ENCODE data around the gene UTP14C.

Gene UTP14C

DNA sequence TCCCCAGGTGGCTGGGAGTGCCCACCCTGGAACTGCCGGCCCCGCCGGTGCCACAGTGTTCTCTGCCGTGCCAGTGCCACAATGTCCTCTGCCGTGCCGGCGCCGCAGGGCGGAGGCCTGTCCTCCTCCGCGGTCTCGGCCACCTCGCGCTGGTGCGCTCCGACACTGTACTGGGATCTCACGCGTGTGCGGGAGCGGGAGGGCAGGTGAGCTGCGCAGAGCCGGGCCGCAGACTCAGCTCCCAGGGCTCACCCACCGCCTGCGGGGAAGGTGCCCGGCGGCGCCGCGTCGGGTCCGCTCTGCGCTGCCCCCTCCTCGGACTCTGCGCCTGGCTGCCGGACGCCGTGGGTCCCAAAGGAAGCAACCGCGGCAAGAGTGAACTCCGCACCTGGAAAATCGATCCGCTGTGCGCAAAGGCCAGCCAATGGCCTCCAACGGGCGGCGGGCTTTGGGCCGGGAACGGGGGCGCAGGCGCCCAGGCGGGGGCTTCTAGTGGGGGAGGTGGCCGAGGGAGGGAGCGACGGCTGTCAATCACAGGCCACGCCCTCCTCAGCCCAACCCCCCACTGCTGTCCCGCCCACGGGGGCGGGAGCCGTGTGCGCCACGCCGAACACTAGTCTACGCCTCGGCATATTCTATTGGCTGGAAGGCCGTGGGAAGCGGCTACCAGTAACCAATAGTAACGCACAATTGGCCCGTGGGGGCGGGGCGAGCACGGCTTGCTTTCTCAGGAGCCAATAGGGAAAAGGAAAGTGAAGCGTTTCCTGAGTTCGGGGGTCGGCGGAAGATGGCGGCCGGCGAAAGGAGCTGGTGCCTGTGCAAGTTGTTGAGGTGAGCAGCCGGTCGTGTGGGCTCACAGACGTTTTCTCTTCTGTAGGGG lies 12.6 kb upstream of the UTP14C start, which contains the start of gene ALG11:
Gene ALG11, plus strand, starts transcription at position 767 of the 880 bp plus-strand sequence. Its CDS starts 21 bp downstream, at position 788.
- no peak for TF ChIP-seq CTCF (IDR thresholded peaks at IDR 0.05; ENCODE audit: control insufficient read depth, extremely low read depth, insufficient read depth)
- DNase-seq (ENCODE audit: low read depth), result peak; percentile 90
- peak within 1 kb of the TSS; percentile 65 for H3K4me3 ChIP-seq (ENCODE audit: low read depth, low read length)

DNA sequence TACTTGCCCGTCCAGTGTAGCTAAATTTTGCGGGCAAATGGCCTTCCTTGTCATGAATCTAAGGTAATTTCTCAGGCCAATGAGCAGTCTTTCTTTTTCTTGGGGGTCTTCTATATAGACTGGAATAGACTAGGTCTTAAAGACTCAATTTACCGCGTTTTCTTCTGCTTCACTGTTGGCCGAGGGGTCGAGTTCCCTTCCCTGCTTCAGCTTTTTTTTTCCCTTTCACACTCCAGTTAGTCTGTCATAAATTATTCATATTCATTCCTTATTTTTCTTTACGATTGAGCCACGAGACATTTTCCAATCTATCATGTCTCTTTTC lies 12.0 kb upstream of the UTP14C start:
- DNase-seq (ENCODE audit: low read depth), result no peak
- peak overlapping the region; percentile 65 for H3K4me3 ChIP-seq (ENCODE audit: low read depth, low read length)
- no peak for TF ChIP-seq CTCF (IDR thresholded peaks at IDR 0.05; ENCODE audit: control insufficient read depth, extremely low read depth, insufficient read depth)

DNA sequence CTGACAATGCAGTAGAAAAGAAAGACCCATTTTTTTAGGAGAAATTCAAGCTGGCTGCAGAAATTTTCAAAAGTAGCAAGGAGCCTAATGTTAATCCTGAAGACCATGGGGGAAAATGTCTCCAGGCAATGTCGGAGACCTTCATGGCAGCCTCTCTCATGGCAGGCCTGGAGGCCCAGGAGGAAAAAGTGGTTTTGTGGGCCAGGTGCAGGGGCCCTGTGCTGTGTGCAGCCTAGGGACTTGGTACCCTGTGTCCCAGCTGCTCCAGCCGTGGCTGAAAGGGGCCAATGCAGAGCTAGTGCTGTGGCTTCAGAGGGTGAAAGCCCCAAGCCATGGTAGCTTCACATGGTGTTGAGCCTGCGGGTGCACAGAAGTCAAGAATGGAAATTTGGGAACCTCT lies 8.2 kb upstream of the UTP14C start:
- no peak for DNase-seq (ENCODE audit: low read depth)
- no peak for TF ChIP-seq CTCF (IDR thresholded peaks at IDR 0.05; ENCODE audit: control insufficient read depth, extremely low read depth, insufficient read depth)

GRCh38 chr13:52020191-52020590 lies 4.3 kb upstream of the UTP14C start:
- TF ChIP-seq CTCF (IDR thresholded peaks at IDR 0.05; ENCODE audit: control insufficient read depth, extremely low read depth, insufficient read depth), result no peak
- H3K4me3 ChIP-seq (ENCODE audit: low read depth, low read length), result no peak overlapping the region
- no peak for DNase-seq (ENCODE audit: low read depth)

More for the DNA sequence above, 8.2 kb upstream of the UTP14C start:
- no peak overlapping the region for H3K4me3 ChIP-seq (ENCODE audit: low read depth, low read length)

GRCh38 chr13:52022356-52022755 lies 2.1 kb upstream of the UTP14C start:
- H3K4me3 ChIP-seq (ENCODE audit: low read depth, low read length), result no peak overlapping the region
- TF ChIP-seq CTCF (IDR thresholded peaks at IDR 0.05; ENCODE audit: control insufficient read depth, extremely low read depth, insufficient read depth), result no peak
- no peak for DNase-seq (ENCODE audit: low read depth)

DNA sequence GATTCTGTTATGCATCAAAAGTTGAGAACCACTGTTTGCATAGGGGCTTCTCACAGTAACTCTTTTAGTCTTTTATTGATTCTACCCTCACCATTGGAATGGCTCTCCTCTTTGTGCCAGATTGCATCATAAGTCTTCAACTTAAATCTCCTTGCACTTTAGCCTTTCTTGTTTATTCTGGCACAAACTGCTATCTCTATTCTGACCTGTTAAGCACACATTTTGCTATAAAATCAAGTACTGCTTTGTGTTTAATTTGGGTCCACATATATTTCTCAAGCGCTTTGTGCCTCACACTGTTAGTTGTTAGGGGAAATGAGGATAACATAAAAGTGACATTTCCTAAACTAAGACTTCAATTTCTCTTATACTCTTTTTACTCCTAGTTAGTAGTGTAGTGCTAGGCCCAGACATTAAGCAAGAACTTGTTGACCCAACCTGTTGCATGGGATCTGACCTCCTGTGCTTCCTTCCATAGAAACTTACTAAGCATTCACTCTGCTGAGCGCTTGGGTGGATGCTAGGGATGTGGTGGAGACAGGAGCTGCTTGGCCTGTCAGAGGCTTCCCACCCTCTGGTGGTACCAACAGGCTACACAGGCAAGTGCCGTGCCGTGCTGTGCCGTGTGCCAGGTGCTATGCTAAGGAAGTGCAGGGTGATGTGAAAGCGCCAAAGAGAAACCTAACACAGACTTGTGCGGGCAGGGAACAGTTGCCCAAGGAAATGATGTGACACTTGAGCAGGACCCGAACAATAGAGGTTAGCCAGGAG lies 1.2 kb downstream of the UTP14C start:
- no peak overlapping the region for H3K4me3 ChIP-seq (ENCODE audit: low read depth, low read length)

More for the DNA sequence above, 1.2 kb downstream of the UTP14C start:
- DNase-seq (ENCODE audit: low read depth), result peak; percentile 45
- TF ChIP-seq CTCF (IDR thresholded peaks at IDR 0.05; ENCODE audit: control insufficient read depth, extremely low read depth, insufficient read depth), result no peak
